GM12892 (cell line): ENCODE results near the gene TXNDC2.

Experiments
- POLR2A ChIP-seq: IDR thresholded peaks from 2 replicates; pipeline ENCODE4 v1.6.1; 2011; ENCODE audit warnings: low read depth, low read length, control low read depth
- POLR2AphosphoS5 ChIP-seq: IDR thresholded peaks from 2 replicates; pipeline ENCODE4 v1.6.1; 2011; ENCODE audit warnings: low read depth, low read length, control low read depth
- TAF1 ChIP-seq: IDR thresholded peaks from 2 replicates; pipeline ENCODE4 v1.6.1; 2011; ENCODE audit warnings: low read depth, mild to moderate bottlenecking, control low read depth, low read length, borderline replicate concordance

DNA sequence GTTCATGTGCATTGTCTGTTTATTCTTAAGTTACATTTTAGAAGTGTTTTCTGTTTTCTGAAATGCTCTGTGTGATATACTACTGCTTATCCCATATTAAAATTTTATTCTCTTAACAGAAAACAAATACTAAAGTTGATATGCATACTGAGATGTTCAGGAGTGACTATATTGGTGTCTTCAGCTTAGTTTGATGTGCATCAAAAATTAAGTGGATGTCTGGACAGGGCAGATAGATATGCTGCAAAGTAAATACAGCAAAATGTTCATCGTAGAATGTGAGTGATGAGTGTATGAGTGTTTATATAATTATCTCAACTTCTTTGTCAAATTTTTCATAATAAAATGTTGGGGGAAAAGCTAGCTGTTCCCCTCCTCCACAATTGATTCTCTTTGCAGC, 41.2 kb downstream of the TXNDC2 start:
- no peak for TF ChIP-seq TAF1
- TF ChIP-seq POLR2A = no peak
- no peak for TF ChIP-seq POLR2AphosphoS5
